GM23248 (cell line): ENCODE data around the gene ALG14. TPM values are rescaled to one million over a fixed set of nuclear protein-coding genes. Genes with fewer than 3 reads are reported as not detected.
A peak's percentile ranks its signal among the peaks of the same experiment; 100 is the strongest.

Experiments
- DNase-seq: peaks from one replicate; pipeline ENCODE4 v3.0.0-alpha.2; 2015
- H2AFZ ChIP-seq: fragments of 200-600 bp; sonication (generic); 2 replicates; pipeline ENCODE4 v1.6.1; 2016; ENCODE audit warnings: antibody characterized with exemption
- H3F3A ChIP-seq: fragments of 200-600 bp; sonication (generic); 2 replicates; pipeline ENCODE4 v1.6.1; 2016; ENCODE audit warnings: mild to moderate bottlenecking, antibody characterized with exemption, mixed run types; ENCODE audit not compliant: insufficient read depth
- H3K27ac ChIP-seq: fragments of 200-600 bp; sonication (generic); 2 replicates; pipeline ENCODE4 v1.5.1; 2016; ENCODE audit warnings: mild to moderate bottlenecking
- H3K27me3 ChIP-seq: fragments of 200-600 bp; sonication (generic); replicated peaks from 2 replicates; pipeline ENCODE4 v1.6.1; 2016; ENCODE audit warnings: mild to moderate bottlenecking; ENCODE audit not compliant: insufficient read depth
- H3K36me3 ChIP-seq: fragments of 200-600 bp; sonication (generic); 2 replicates; pipeline ENCODE4 v1.6.1; 2016; ENCODE audit warnings: low read depth, mild to moderate bottlenecking
- H3K4me1 ChIP-seq: fragments of 200-600 bp; sonication (generic); 2 replicates; pipeline ENCODE4 v1.6.1; 2016; ENCODE audit warnings: mild to moderate bottlenecking; ENCODE audit not compliant: insufficient read depth
- H3K4me2 ChIP-seq: fragments of 200-600 bp; sonication (generic); one replicate; pipeline ENCODE4 v1.6.1; 2016; ENCODE audit warnings: mild to moderate bottlenecking; ENCODE audit not compliant: unreplicated experiment
- H3K4me3 ChIP-seq: fragments of 200-600 bp; sonication (generic); 2 replicates; pipeline ENCODE4 v1.5.1; 2016; ENCODE audit warnings: mild to moderate bottlenecking
- H3K79me2 ChIP-seq: fragments of 200-600 bp; sonication (generic); 2 replicates; pipeline ENCODE4 v1.6.1; 2016; ENCODE audit warnings: mild to moderate bottlenecking; ENCODE audit not compliant: insufficient read depth
- H3K9ac ChIP-seq: fragments of 200-600 bp; sonication (generic); 2 replicates; pipeline ENCODE4 v1.6.1; 2016; ENCODE audit warnings: mild to moderate bottlenecking
- H3K9me2 ChIP-seq: fragments of 200-600 bp; sonication (generic); 2 replicates; pipeline ENCODE4 v1.6.1; 2016; ENCODE audit warnings: mixed run types, mild to moderate bottlenecking, moderate library complexity; ENCODE audit not compliant: insufficient read depth
- H3K9me3 ChIP-seq: fragments of 200-600 bp; sonication (generic); one replicate; pipeline ENCODE4 v1.6.1; 2017; ENCODE audit warnings: low read depth
- H4K20me1 ChIP-seq: fragments of 200-600 bp; sonication (generic); 2 replicates; pipeline ENCODE4 v1.6.0; 2016; ENCODE audit not compliant: insufficient read depth
- EZH2 ChIP-seq: fragments of 200-600 bp; sonication (generic); IDR thresholded peaks from 2 replicates; pipeline ENCODE4 v1.6.1; 2018; ENCODE audit warnings: antibody characterized with exemption, mild to moderate bottlenecking; ENCODE audit not compliant: insufficient read depth, poor library complexity, severe bottlenecking
- EZH2phosphoT487 ChIP-seq: fragments of 200-600 bp; sonication (generic); IDR thresholded peaks from 2 replicates; pipeline ENCODE4 v1.6.1; 2018; ENCODE audit warnings: antibody characterized with exemption, moderate library complexity, mild to moderate bottlenecking, low read depth; ENCODE audit not compliant: insufficient read depth
- WGBS, 2 experiments: methylation state at CpG; one replicate each; pipeline ENCODE4 v1.1.6; 2015 to 2017; ENCODE audit warnings: low lambda C conversion rate in 2 of 2, low coverage in 1 of 2; ENCODE audit errors: missing lambda C conversion rate in 2 of 2; 5-methylcytosine and 5-hydroxymethylcytosine counted together
- in situ Hi-C: fragments of 300-500 bp; cut with MboI; formaldehyde crosslinking; loops from 2 replicates; pipeline ENCODE4 v1.15.0; 2020
- polyA plus RNA-seq: library from polyadenylated mRNA; unstranded; fragments of >200 nt; fragmentation: Nextera tagmentation; extraction: Ambion mirVana; gene quantifications from 2 replicates; pipeline ENCODE4 v1.2.1, GENCODE V29; 2016
- total RNA-seq: library from RNA; depleted of rRNA; stranded (reverse); fragments of >200 nt; shearing (Covaris generic); gene quantifications from 2 replicates; pipeline ENCODE4 v1.2.3, GENCODE V29; 2014

The ALG14 gene
- total and polyA plus RNA-seq, 2 experiments from 2014 or later: 13.0 to 13.5 TPM

- Histone ChIP-seq H3K4me3 (no peak overlapping the region), H3K79me2 (no peaks in the 10 kb centered on the region), H3K4me1 (peaks cover 13% of the 10 kb centered on the region), H3K9me3 (no peaks in the 10 kb centered on the region), H3K27ac (no peak overlapping the region), H3F3A (peaks cover 11% of the 10 kb centered on the region; the same call in 1 of the 2 replicates), H3K27me3 (no peaks in the 10 kb centered on the region), H4K20me1 (no peaks in the 10 kb centered on the region), H3K4me2 (no peak overlapping the region), H3K9ac (no peak overlapping the region), H2AFZ (no peak overlapping the region), H3K9me2 (no peaks in the 10 kb centered on the region), H3K36me3 (no peaks in the 10 kb centered on the region)
- TF ChIP-seq EZH2 (no peak), EZH2phosphoT487 (no peak)
- WGBS, 2 experiments: 85 to 90% methylated on average over 6 of the region's 6 CpGs
- DNase-seq: no peak
- in situ Hi-C loops: no loop called here
These were observed 17.0 kb upstream of the ALG14 start for GRCh38 chr1:95089650-95090287.

- in situ Hi-C loops: no loop called here
- Histone ChIP-seq H3K9me2 (no peaks in the 10 kb centered on the region), H4K20me1 (no peaks in the 10 kb centered on the region), H3K4me2 (no peak overlapping the region), H3K4me3 (no peak overlapping the region), H3F3A (peaks cover 11% of the 10 kb centered on the region; the same call in 1 of the 2 replicates), H2AFZ (no peak overlapping the region), H3K9ac (no peak overlapping the region), H3K36me3 (no peaks in the 10 kb centered on the region), H3K27ac (no peak overlapping the region), H3K79me2 (no peaks in the 10 kb centered on the region), H3K9me3 (no peaks in the 10 kb centered on the region), H3K4me1 (peaks cover 13% of the 10 kb centered on the region), H3K27me3 (no peaks in the 10 kb centered on the region)
- TF ChIP-seq EZH2: no peak
- TF ChIP-seq EZH2phosphoT487: no peak
- 91 to 100% methylated on average over 1 of the region's 1 CpG for WGBS, 2 experiments
- DNase-seq: no peak
These were observed 15.6 kb upstream of the ALG14 start for GRCh38 chr1:95088303-95088702.

- in situ Hi-C loops: no loop called here
- Histone ChIP-seq H3K27me3 (no peaks in the 10 kb centered on the region), H2AFZ (peak overlapping the region; percentile 36; the same call in 1 of the 2 replicates), H3K4me2 (peak overlapping the region; percentile 79), H3K27ac (peak overlapping the region; percentile 53), H3K9me2 (no peaks in the 10 kb centered on the region), H3K4me3 (peak overlapping the region; percentile 42), H3K79me2 (no peaks in the 10 kb centered on the region), H3F3A (peaks cover 11% of the 10 kb centered on the region; the same call in 1 of the 2 replicates), H3K4me1 (peaks cover 13% of the 10 kb centered on the region), H4K20me1 (no peaks in the 10 kb centered on the region), H3K36me3 (no peaks in the 10 kb centered on the region), H3K9me3 (no peaks in the 10 kb centered on the region), H3K9ac (peak overlapping the region; percentile 39; the same call in 1 of the 2 replicates)
- 13 to 15% methylated on average over 5 of the region's 5 CpGs for WGBS, 2 experiments
- TF ChIP-seq EZH2phosphoT487: no peak
- no peak for TF ChIP-seq EZH2
- peak; percentile 83 for DNase-seq
These were observed 14.3 kb upstream of the ALG14 start for GRCh38 chr1:95086949-95087533.

GRCh38 chr1:95085376-95085775, 12.6 kb upstream of the ALG14 start:
- Histone ChIP-seq H2AFZ (no peak overlapping the region), H3F3A (peaks cover 11% of the 10 kb centered on the region; the same call in 1 of the 2 replicates), H3K79me2 (no peaks in the 10 kb centered on the region), H3K9me2 (no peaks in the 10 kb centered on the region), H3K27ac (no peak overlapping the region), H3K4me2 (no peak overlapping the region), H4K20me1 (no peaks in the 10 kb centered on the region), H3K4me3 (no peak overlapping the region), H3K27me3 (peaks cover 4% of the 10 kb centered on the region), H3K9me3 (no peaks in the 10 kb centered on the region), H3K36me3 (no peaks in the 10 kb centered on the region), H3K4me1 (peaks cover 13% of the 10 kb centered on the region), H3K9ac (no peak overlapping the region)
- TF ChIP-seq EZH2: no peak
- TF ChIP-seq EZH2phosphoT487: no peak
- no peak for DNase-seq
- in situ Hi-C loops: no loop called here
- 46 to 63% methylated on average over 2 of the region's 2 CpGs for WGBS, 2 experiments
